ENCODE data around the gene KHDC4.

The KHDC4 gene

GRCh38 chr1:155884982-155885381 is 49.2 kb downstream of the KHDC4 start:
- FAIRE-seq = no peak
- no peak for TF ChIP-seq CTCF (IDR thresholded peaks at IDR 0.05; ENCODE audit: insufficient read depth, missing control alignments)
- no peak for DNase-seq (ENCODE audit: insufficient read length, low spot score)

- no peak for FAIRE-seq
- DNase-seq (ENCODE audit: insufficient read length, low spot score) = no peak
- TF ChIP-seq CTCF (IDR thresholded peaks at IDR 0.05; ENCODE audit: insufficient read depth, missing control alignments) = no peak
These were observed 49.9 kb downstream of the KHDC4 start for GRCh38 chr1:155884031-155884960.

- FAIRE-seq = no peak
- no peak for TF ChIP-seq CTCF (IDR thresholded peaks at IDR 0.05; ENCODE audit: insufficient read depth, missing control alignments)
- DNase-seq (ENCODE audit: insufficient read length, low spot score) = no peak
These were observed 51.4 kb downstream of the KHDC4 start for GRCh38 chr1:155882766-155883165.

- TF ChIP-seq CTCF (IDR thresholded peaks at IDR 0.05; ENCODE audit: insufficient read depth, missing control alignments) = no peak
- FAIRE-seq = no peak
These were observed 52.0 kb downstream of the KHDC4 start for GRCh38 chr1:155882235-155882634.

GRCh38 chr1:155880950-155881349 is 53.3 kb downstream of the KHDC4 start:
- FAIRE-seq = no peak
- no peak for TF ChIP-seq CTCF (IDR thresholded peaks at IDR 0.05; ENCODE audit: insufficient read depth, missing control alignments)
- no peak for DNase-seq (ENCODE audit: insufficient read length, low spot score)

More at GRCh38 chr1:155882235-155882634, 52.0 kb downstream of the KHDC4 start:
- DNase-seq (ENCODE audit: insufficient read length, low spot score) = no peak

- TF ChIP-seq CTCF (IDR thresholded peaks at IDR 0.05; ENCODE audit: insufficient read depth, missing control alignments) = no peak
- FAIRE-seq (no peak), DNase-seq (ENCODE audit: insufficient read length, low spot score) (no peak)
These were observed 54.0 kb downstream of the KHDC4 start for GRCh38 chr1:155880251-155880650.

GRCh38 chr1:155877945-155878344 is 56.3 kb downstream of the KHDC4 start:
- FAIRE-seq (no peak), DNase-seq (ENCODE audit: insufficient read length, low spot score) (no peak)
- TF ChIP-seq CTCF (IDR thresholded peaks at IDR 0.05; ENCODE audit: insufficient read depth, missing control alignments) = no peak

Measured in D721Med (cell line).